NCI-H226 (cell line): ENCODE measurements around the gene ATAT1.

Source experiments
- DNase-seq: peaks from one replicate; pipeline ENCODE4 v3.0.0-alpha.2; 2015

The ATAT1 gene

DNA sequence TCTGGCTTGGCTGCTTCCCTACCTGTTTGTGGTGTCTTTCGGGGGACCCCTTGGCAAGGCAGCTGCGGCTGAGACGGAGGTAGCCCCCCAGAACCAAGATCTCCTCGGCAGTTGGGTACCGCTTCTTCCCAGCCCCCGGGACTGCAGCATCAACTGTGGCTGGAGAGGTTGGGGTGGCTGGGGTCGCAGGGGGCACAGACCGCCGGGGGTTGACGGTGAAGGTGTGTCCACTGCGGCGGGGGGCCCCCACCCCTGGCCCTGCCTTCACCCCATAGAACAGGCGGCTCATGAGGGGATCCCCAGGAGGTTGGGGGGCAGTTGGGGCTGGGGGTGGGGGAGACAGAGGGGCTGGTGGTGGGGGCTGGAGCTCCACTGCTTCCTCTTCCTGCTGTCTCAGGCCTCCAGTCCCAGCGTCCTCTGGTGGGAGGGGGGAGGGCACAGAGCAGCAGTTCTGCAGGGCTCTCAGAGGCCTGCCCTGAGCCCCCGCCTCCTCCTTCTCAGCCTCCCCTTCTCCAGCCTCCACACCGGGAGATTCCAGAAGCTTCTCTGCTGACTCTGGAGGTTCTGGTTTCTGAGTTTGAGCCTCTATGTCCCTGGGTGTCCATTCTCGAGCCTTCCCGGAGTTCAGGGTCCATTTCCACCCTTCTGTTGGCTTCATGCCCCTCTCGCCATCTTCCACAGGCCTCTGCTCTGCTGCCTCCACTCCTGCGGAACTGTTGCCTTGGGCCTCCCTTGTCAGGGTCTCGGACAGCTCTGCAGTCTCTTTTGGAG is 57.9 kb downstream of the ATAT1 start:
- DNase-seq, result no peak

DNA sequence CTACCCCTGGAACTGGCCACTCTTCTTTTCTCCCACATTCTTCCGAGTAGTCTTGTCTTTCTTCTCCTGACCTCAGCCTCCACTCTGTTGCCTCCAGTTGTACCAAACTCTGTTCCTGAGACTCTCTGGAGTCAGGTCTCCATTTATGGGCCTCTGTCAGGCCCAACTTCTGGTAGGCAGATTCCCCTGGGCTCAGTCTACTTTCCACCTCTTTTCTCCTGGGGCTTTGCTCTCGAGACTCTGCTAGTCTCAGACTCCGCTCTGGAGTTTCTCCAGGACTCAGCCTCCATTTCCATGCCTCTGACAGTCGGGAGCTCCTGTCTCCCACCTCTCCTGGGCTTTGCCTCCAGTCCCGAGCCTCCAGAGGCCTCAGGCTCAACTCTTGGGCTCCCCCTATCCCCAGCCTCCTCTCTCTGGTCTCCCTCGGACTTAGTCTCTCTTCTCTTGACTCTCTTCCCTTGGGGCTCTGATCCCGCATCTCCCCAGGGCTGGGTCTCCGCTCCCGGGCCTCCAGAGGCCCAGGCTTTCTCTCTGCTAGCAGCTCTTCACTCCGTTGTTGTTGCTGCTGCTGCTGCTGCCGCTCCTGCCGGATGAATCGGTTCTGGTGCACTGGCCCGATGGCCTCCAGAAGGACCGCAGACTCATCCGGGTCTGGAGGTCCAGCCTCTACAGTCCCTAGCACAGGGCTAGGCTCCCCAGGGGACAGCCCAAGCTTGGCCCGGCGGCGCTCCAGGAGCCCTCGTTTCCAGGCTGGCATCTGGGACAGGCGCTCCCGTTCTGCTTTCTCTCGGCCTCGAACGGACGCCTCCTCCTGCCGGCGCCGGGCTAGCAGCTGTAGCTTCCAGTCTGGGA is 58.7 kb downstream of the ATAT1 start:
- no peak for DNase-seq

DNA sequence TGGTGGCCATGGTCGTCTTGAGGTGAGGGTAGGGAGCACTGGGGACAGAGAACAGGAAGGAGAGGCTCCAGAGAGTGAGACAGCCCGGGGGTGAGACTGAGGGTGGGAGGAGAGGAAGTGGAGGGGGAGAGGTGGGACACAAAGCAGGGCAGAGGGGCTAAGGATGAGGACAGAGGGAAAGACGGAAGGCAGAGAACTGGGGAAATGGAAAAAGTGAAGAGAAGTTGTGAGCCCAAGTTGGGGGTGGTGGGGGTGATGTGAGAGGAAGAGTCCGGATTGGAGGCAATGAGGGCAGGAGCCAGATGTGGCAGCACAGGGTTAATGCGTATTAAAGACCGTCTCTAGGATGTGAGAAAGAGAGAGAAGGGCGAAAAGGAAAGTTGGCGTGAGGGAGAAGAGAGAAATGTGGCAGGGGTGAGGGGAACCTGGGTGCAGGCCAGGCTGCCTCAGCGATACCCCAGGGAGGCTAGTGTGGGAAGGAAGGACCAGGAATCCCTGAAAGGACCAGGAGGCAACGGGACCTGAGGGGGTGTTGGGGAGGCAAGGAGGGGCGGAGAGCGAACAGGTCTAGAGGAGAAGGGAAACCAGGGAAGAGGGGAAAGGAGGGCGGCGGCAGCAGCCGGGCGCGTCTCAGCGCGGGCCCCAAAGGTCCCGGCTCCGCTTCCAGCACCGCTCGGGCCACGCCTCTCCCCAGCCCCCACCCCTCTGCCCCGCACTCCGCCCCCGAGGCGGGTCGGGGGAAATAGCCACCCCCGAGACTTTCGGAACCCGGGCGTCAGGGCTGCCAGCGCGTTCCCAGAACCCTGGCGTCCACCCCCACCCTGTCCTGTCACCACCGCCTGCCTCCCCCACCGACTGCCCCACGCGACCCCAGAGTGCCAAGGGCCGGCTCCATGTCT is 59.6 kb downstream of the ATAT1 start, which contains the start of gene PPP1R18:
TSS of gene PPP1R18 (minus strand) at position 637 of the 899 bp plus-strand sequence. CDS start at position 10, 627 bp downstream.
- DNase-seq, result peak; percentile 62

DNA sequence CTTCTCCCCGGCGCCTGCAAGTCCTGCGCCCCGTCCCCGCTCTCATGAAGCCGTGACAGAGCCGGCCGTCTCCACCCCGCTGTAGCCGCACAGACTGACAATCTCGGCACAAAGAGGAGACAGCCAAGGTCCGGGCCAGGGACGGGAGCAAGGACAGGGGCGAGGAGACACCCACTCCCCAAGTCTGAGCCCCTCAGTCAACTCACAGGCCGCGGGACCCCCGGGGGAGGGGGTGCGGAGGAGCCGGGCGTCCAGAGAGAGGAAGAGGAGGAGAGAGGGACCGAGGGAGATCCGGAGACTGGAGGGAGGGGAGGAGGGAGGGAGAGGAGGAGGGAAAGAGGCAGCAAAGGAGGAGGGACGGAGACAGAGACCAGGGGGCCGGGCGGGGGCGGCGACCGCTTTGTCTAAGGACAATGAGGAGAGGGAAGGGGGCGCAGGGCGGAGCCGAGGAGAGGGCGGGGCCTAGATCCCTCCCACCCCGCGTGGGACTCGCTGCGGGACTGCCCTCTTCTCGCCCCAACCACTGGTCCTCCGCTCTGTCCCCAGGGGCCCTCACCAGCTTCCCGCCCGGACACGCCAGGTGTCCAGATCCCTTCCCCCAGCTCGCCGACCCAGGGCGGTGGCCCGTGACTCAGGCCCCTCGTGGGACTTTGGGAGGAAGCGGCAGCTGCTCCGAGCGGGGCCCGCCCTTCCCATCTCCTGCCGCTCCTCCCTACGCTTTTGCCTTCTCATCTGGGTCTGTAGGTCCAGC is 60.4 kb downstream of the ATAT1 start:
- DNase-seq, result peak; percentile 92

DNA sequence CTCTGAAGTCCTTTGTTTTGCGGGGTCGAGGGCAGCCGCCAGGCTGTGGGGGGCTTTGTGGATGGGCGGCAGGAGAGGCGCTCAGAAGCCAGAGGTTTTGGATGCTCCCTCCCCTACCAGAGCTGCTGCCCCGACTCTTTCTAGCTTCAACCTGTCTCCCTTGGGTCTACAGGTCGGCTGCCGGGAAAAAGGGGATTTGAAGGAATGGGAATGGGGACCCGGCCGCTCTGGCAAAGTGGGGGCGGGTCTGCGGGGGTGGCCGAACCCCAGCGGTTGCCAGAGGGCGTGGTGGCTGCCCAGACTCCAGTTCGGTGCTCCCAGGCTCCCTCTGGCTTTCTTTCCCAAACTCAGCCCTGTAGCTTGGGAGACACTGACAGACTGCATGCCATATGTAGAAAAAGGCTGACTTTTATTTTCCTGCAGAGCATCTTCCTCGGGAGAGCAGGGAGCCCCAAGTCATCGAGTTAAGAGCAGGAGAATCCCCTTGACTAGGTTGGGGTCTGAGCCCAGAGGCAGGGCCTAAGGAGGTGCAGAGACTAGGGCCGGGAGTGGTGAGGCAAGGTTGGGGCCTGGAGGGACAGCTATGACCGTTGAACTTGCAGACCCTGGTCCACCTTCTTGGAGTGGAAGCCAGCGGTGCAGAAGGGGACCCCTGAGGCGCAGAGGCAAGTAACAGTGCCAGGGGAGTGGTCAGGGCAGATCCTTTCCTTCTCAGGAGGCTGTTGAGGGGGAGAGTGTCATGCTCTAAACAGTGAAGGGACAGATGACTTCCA is 61.2 kb downstream of the ATAT1 start:
- peak; percentile 44 for DNase-seq

GRCh38 chr6:30688569-30688968 is 61.9 kb downstream of the ATAT1 start:
- DNase-seq, result no peak

DNA sequence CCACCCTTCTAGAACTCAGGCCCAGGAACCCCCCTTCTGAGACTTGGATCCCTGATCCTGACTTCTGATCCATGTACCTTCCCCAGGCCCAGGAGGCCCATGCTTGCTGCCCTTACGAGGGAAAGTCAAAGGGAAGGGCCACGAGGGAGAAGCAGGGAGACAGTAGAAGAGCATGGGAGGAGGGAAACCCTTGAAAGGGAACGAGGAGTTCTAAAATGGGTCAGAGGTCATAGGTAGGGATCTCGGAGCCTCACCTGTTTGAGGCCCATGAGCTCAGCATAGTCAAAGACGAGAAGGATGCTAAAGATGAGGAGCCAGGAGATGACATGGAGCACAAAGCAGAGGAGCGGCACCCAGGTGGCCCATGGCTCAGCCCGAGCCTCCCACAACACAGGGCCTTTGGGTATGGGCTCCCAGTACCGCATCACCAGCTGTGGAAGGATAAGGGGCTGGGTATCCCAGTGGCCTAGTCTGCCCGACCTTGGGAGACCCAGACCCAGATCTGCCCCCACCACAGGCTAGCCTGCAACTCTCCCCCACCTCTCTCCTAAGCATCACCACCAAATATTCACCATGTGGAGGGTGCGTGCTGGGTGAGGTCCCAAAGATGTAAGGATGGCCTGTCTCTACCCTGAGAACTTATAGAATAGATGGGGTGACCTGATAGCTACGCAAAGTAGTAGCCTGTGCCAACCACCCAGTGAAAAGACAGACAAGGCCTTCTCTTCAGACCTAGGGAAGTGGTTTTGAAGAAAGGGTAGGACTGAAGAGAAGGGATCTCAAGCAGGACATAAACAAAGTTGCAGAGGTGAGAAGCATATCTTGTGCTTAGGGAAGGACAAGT is 62.6 kb downstream of the ATAT1 start:
- no peak for DNase-seq

DNA sequence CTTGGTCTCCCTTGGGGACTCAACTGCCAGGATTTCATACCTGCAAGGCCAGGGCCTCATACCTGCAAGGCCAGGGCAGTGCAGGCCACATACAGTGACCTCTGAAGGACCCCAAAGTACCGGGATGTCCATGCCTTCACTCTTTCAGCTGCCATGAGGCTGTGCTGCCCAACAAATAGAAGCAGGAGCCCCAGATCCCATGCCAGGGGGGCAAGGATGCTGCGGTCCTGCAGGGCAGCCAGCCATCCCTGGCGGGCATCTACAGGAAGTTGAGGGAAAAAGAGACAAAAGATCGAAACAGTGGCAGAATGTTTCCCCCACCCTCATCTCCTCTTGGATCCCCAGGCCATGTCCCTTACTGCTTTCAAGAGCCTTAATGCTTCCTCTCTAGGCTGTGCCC is 63.3 kb downstream of the ATAT1 start:
- no peak for DNase-seq

- peak; percentile 66 for DNase-seq
These were observed 63.9 kb downstream of the ATAT1 start, which contains the start of gene NRM for GRCh38 chr6:30690403-30691207. Gene NRM, minus strand, starts transcription at chr6:30690984. Its CDS starts 10 bp downstream, at chr6:30690974.

DNA sequence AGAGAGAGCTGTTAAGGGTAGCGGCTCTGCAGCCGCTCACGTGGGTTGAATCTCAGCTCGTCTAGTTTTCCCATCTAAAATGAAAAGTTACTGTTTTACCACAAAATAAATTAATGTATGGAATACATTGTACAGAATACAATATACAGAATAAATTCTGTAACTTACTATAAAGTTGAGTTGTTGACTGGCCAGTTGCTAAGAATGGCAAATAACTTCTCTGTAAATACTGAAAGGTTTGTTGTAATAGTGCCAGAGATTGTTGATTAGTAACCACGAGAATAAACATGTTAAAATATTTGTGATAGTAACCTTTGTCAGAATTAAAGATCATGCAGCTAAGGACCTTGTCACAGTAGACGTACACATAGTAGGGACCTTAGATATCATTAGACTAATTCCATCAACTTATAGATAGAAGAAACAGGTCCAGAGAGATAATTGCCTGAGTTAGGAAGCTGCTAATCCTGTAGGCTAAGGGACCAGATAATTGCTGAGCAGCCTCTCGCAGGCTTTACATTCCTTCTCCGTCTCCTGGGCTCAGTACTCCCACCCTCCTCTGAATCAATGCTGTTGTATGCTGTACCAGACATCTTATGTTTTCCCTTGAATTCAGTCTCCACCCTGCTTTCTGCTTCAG is 64.7 kb downstream of the ATAT1 start:
- DNase-seq, result no peak
